Ishikawa (cell line): Measurements from ENCODE around the gene SLCO4A1.

ENCODE experiments used
- CEBPB ChIP-seq: IDR thresholded peaks from 2 replicates; pipeline ENCODE4 v1.6.1; 2012
- EGR1 ChIP-seq: IDR thresholded peaks from 2 replicates; pipeline ENCODE4 v1.6.1; 2012
- EP300 ChIP-seq: IDR thresholded peaks from 2 replicates; pipeline ENCODE4 v1.6.1; 2012; ENCODE audit warnings: borderline replicate concordance
- FOXM1 ChIP-seq: IDR thresholded peaks from 2 replicates; pipeline ENCODE4 v1.6.1; 2012; ENCODE audit warnings: low read depth, borderline replicate concordance
- NFIC ChIP-seq: IDR thresholded peaks from 2 replicates; pipeline ENCODE4 v1.6.1; 2012
- RAD21 ChIP-seq: IDR thresholded peaks from 2 replicates; pipeline ENCODE4 v1.6.1; 2012; ENCODE audit warnings: low read depth
- REST ChIP-seq: IDR thresholded peaks from 2 replicates; pipeline ENCODE4 v1.6.1; 2012; ENCODE audit warnings: low read depth, mild to moderate bottlenecking
- TAF1 ChIP-seq: IDR thresholded peaks from 2 replicates; pipeline ENCODE4 v1.6.1; 2012; ENCODE audit warnings: low read depth, mild to moderate bottlenecking
- TCF12 ChIP-seq: IDR thresholded peaks from 2 replicates; pipeline ENCODE4 v1.6.1; 2012; ENCODE audit warnings: low read depth
- TEAD4 ChIP-seq: IDR thresholded peaks from 2 replicates; pipeline ENCODE4 v1.6.1; 2012
- YY1 ChIP-seq: IDR thresholded peaks from 2 replicates; pipeline ENCODE4 v1.6.1; 2012; ENCODE audit warnings: low read depth
- ZBTB7A ChIP-seq: IDR thresholded peaks from 2 replicates; pipeline ENCODE4 v1.6.1; 2012; ENCODE audit warnings: low read depth
- TF ChIP-seq, protein P1 (sequence below): IDR thresholded peaks from 2 replicates; pipeline ENCODE4 v1.6.1; 2012
- TF ChIP-seq, protein P2 (sequence below): IDR thresholded peaks from 2 replicates; pipeline ENCODE4 v1.6.1; 2012

SLCO4A1 gene

GRCh38 chr20:62707921-62708521 lies 65.7 kb downstream of the SLCO4A1 start:
- TF ChIP-seq EGR1 (no peak), REST (no peak), RAD21 (no peak), CEBPB (no peak), FOXM1 (no peak), NFIC (no peak), TAF1 (no peak), TCF12 (no peak)
- TF ChIP-seq, protein P1, sequence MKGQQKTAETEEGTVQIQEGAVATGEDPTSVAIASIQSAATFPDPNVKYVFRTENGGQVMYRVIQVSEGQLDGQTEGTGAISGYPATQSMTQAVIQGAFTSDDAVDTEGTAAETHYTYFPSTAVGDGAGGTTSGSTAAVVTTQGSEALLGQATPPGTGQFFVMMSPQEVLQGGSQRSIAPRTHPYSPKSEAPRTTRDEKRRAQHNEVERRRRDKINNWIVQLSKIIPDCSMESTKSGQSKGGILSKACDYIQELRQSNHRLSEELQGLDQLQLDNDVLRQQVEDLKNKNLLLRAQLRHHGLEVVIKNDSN: no peak
- TF ChIP-seq, protein P2, sequence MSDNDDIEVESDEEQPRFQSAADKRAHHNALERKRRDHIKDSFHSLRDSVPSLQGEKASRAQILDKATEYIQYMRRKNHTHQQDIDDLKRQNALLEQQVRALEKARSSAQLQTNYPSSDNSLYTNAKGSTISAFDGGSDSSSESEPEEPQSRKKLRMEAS: no peak

DNA sequence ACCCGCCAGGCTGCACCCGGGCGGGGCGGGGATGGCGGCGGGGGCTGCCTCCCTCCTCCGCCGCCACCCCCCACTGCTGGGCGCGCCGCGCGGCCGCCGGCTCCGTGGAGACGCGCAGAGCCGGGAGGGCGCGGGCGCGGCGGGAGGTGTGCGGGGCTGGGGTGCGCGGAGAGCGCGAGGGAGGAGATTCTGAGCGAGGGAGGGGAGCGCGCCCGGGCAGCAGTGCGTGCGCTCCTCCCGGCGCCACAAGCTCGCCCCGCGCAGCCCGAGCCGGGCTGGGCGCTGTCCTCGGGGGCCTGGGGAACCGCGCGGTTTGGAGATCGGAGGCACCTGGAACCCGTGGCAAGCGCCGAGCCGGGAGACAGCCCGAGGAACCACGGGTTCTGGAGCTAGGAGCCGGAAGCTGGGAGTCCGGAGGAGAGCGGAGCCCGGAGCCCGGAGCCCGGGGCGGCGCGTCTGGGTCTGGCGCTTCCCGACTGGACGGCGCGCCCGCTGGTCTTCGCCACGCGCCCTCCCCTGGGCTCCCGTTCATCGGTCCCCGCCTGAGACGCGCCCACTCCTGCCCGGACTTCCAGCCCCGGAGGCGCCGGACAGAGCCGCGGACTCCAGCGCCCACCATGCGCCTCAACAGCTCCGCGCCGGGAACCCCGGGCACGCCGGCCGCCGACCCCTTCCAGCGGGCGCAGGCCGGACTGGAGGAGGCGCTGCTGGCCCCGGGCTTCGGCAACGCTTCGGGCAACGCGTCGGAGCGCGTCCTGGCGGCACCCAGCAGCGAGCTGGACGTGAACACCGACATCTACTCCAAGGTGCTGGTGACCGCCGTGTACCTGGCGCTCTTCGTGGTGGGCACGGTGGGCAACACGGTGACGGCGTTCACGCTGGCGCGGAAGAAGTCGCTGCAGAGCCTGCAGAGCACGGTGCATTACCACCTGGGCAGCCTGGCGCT lies 66.6 kb downstream of the SLCO4A1 start, which contains the start of gene NTSR1:
TSS of gene NTSR1 (plus strand) at position 246 of the 946 bp plus-strand sequence. CDS start at position 618, 372 bp downstream.
- no peak for TF ChIP-seq EGR1
- no peak for TF ChIP-seq YY1
- TF ChIP-seq, protein P1: no peak
- no peak for TF ChIP-seq TEAD4
- no peak for TF ChIP-seq ZBTB7A

DNA sequence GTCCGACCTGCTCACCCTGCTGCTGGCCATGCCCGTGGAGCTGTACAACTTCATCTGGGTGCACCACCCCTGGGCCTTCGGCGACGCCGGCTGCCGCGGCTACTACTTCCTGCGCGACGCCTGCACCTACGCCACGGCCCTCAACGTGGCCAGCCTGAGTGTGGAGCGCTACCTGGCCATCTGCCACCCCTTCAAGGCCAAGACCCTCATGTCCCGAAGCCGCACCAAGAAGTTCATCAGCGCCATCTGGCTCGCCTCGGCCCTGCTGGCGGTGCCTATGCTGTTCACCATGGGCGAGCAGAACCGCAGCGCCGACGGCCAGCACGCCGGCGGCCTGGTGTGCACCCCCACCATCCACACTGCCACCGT lies 67.2 kb downstream of the SLCO4A1 start:
- TF ChIP-seq FOXM1 (no peak), YY1 (no peak), NFIC (no peak), REST (no peak), TAF1 (no peak), TEAD4 (no peak), ZBTB7A (no peak)
- TF ChIP-seq, protein P2: no peak

DNA sequence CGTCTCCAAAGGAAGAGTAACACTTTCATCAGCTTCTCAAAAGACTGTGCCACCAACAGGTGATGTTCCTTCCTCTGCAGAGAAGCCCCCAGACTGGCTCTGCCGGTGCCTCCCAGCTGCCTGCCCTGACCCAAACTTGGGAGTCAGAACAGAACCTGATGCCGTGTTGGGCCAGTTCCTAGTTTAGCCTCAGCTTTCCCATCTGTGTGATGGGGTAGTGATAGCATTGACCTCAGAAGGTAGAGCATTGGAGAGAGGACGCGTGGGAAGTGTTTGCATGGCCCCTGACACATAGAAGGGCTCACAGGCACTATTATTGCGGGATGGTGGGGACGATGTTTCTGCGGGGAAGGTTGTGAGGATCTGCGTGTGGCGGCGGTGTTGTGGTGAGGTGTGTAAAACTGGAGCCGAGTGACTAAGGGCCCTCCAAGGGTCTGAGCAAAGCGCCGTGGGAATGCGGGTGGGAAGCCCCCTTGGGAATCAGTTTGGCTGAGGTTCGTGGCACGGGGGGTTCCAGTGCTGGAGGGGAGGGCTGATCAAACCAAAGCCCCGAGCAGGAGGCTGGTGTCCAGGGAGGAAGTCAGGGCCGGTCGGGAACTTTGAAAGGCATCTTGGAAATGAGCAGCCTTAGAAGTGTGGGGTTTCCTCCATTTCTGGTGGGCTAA lies 68.0 kb downstream of the SLCO4A1 start:
- TF ChIP-seq RAD21 (no peak), REST (no peak), YY1 (no peak), TCF12 (no peak), EP300 (no peak), FOXM1 (no peak), EGR1 (no peak), TEAD4 (no peak)
- TF ChIP-seq, protein P2: no peak
